CD4-positive, alpha-beta memory T cell (primary cell): Measurements from ENCODE around the gene CORIN. TPM values are rescaled to one million over a fixed set of nuclear protein-coding genes. Genes with fewer than 3 reads are reported as not detected.
"Not testable (repeated sequence)": the region's sequence is repeated elsewhere in the genome, so short reads cannot be mapped to it uniquely, and the experiment has no call there.

Experiments used
- CTCF ChIA-PET: fragments of 350-600 bp; sonication (Branson Sonifier 250); formaldehyde crosslinking; loops from one replicate; lab custom pipeline; 2021; ENCODE audit warnings: inconsistent platforms; ENCODE audit not compliant: partially characterized antibody; lab: Charles Lee
- POLR2A ChIA-PET: fragments of 350-600 bp; sonication (Branson Sonifier 250); formaldehyde crosslinking; loops from one replicate; lab custom pipeline; 2021; ENCODE audit not compliant: partially characterized antibody; lab: Charles Lee
- DNase-seq, 5 donors: peaks; one replicate each; pipeline versions ENCODE4 v3.0.0 to v3.0.0-alpha.2; 2020 to 2022; ENCODE audit warnings: mixed read lengths in 1 of 5
- H3K27ac ChIP-seq: one replicate; pipeline ENCODE4 v1.7.0; 2013; ENCODE audit warnings: low read depth, low read length
- H3K27me3 ChIP-seq: 2 replicates; pipeline ENCODE4 v1.7.0; 2013; ENCODE audit warnings: mild to moderate bottlenecking, low read length, moderate library complexity; ENCODE audit not compliant: insufficient read depth
- H3K36me3 ChIP-seq: 2 replicates; pipeline ENCODE4 v1.7.0; 2013; ENCODE audit warnings: mild to moderate bottlenecking, low read length, moderate library complexity; ENCODE audit not compliant: insufficient read depth
- H3K4me1 ChIP-seq: 2 replicates; pipeline ENCODE4 v1.7.0; 2013; ENCODE audit warnings: mild to moderate bottlenecking, low read length, moderate library complexity; ENCODE audit not compliant: insufficient read depth
- H3K4me3 ChIP-seq, 2 donors: one replicate each; pipeline ENCODE4 v1.7.0; 2013; ENCODE audit warnings: low read length in 2 of 2, mild to moderate bottlenecking in 1 of 2
- H3K9me3 ChIP-seq, 2 donors: one replicate each; pipeline ENCODE4 v1.7.0; 2013; ENCODE audit warnings: low read length in 2 of 2, control low read depth in 1 of 2; ENCODE audit not compliant: control insufficient read depth in 1 of 2
- H3K27ac Mint-ChIP-seq, 7 donors: one replicate each; pipeline ENCODE4 v1.8.0; 2020 to 2021; ENCODE audit warnings: mixed read lengths in 7 of 7, mild to moderate bottlenecking in 6 of 7, inconsistent platforms in 3 of 7, moderate library complexity in 3 of 7
- H3K27me3 Mint-ChIP-seq, 2 donors: one replicate each; pipeline ENCODE4 v1.8.0; 2020 to 2021; ENCODE audit warnings: mixed read lengths in 2 of 2
- H3K36me3 Mint-ChIP-seq, 2 donors: one replicate each; pipeline ENCODE4 v1.8.0; 2020 to 2021; ENCODE audit warnings: mixed read lengths in 2 of 2, inconsistent platforms in 1 of 2, mild to moderate bottlenecking in 1 of 2
- H3K4me1 Mint-ChIP-seq, 4 donors: one replicate each; pipeline ENCODE4 v1.8.0; 2020 to 2021; ENCODE audit warnings: mixed read lengths in 4 of 4, mild to moderate bottlenecking in 1 of 4
- H3K4me3 Mint-ChIP-seq, 8 donors: one replicate each; pipeline ENCODE4 v1.8.0; 2020 to 2021; ENCODE audit warnings: mixed read lengths in 8 of 8, mild to moderate bottlenecking in 7 of 8, moderate library complexity in 6 of 8, inconsistent platforms in 3 of 8
- H3K9me3 Mint-ChIP-seq, 8 donors: one replicate each; pipeline ENCODE4 v1.8.0; 2020 to 2021; ENCODE audit warnings: mixed read lengths in 8 of 8, mild to moderate bottlenecking in 5 of 8, inconsistent platforms in 3 of 8, moderate library complexity in 1 of 8
- intact Hi-C: fragments of 100-400 bp; cut with micrococcal nuclease; formaldehyde crosslinking; loops from one replicate; pipeline ENCODE4 v1.15.1; 2023
- polyA plus RNA-seq, 2 donors: library from polyadenylated mRNA; unstranded; fragments of 300-500 nt; fragmentation: Illumina TruSeq; gene quantifications; one replicate each; pipeline ENCODE4 v1.2.3, GENCODE V29; 2021
- total RNA-seq, 2 experiments: library from RNA; stranded (reverse); gene quantifications; one replicate each; pipeline ENCODE4 v1.2.3, GENCODE V29; 2021

Gene CORIN
- total and polyA plus RNA-seq, 4 experiments from 2014 or later = 0.30 to 1.1 (median 0.36) TPM; not detected in 1

GRCh38 chr4:47762376-47763266 is 75.2 kb downstream of the CORIN start:
- H3K4me3 Mint-ChIP-seq = no peak overlapping the region
- POLR2A ChIA-PET = no interaction called here
- DNase-seq = no peak
- Histone ChIP-seq H3K27ac (no peak overlapping the region), H3K4me3 (no peak overlapping the region), H3K27me3 (no peaks in the 10 kb centered on the region), H3K4me1 (no peaks in the 10 kb centered on the region), H3K9me3 (no peaks in the 10 kb centered on the region), H3K36me3 (no peaks in the 10 kb centered on the region)
- no peaks in the 10 kb centered on the region for H3K4me1 Mint-ChIP-seq
- H3K36me3 Mint-ChIP-seq = no peaks in the 10 kb centered on the region
- H3K9me3 Mint-ChIP-seq = peaks cover 0 to 4% (median 0%) of the 10 kb centered on the region in 8 donors
- peaks cover 4 to 8% of the 10 kb centered on the region in 2 donors for H3K27me3 Mint-ChIP-seq
- no peak overlapping the region for H3K27ac Mint-ChIP-seq
- intact Hi-C loops = no loop called here
- CTCF ChIA-PET = no interaction called here

- CTCF ChIA-PET, POLR2A ChIA-PET: not testable (repeated sequence)
Measured at GRCh38 chr4:47753316-47753715, 84.6 kb downstream of the CORIN start.

GRCh38 chr4:47752214-47752613 is 85.7 kb downstream of the CORIN start:
- CTCF ChIA-PET = no interaction called here
- H3K4me1 ChIP-seq = no peaks in the 10 kb centered on the region
- peaks cover 0 to 23% (median 17%) of the 10 kb centered on the region in 8 donors for H3K9me3 Mint-ChIP-seq
- no peaks in the 10 kb centered on the region for H3K9me3 ChIP-seq
- H3K27ac ChIP-seq = no peak overlapping the region
- no peak overlapping the region for H3K4me3 ChIP-seq
- DNase-seq = no peak
- POLR2A ChIA-PET = no interaction called here
- peaks cover 7 to 10% of the 10 kb centered on the region in 2 donors for H3K27me3 Mint-ChIP-seq
- H3K4me1 Mint-ChIP-seq = no peaks in the 10 kb centered on the region
- intact Hi-C loops = no loop called here
- H3K27ac Mint-ChIP-seq = no peak overlapping the region
- no peaks in the 10 kb centered on the region for H3K27me3 ChIP-seq
- H3K36me3 Mint-ChIP-seq = no peaks in the 10 kb centered on the region
- H3K36me3 ChIP-seq = no peaks in the 10 kb centered on the region
- H3K4me3 Mint-ChIP-seq = no peak overlapping the region

More at GRCh38 chr4:47753316-47753715, 84.6 kb downstream of the CORIN start:
- H3K27me3 ChIP-seq, H3K4me3 Mint-ChIP-seq, H3K9me3 ChIP-seq, intact Hi-C loops, H3K36me3 Mint-ChIP-seq, H3K36me3 ChIP-seq, DNase-seq, H3K4me3 ChIP-seq, H3K4me1 ChIP-seq, H3K27ac Mint-ChIP-seq, H3K27ac ChIP-seq, H3K4me1 Mint-ChIP-seq: not testable (repeated sequence)
- Mint-ChIP-seq H3K9me3 (peaks cover 0 to 23% (median 17%) of the 10 kb centered on the region in 8 donors), H3K27me3 (peaks cover 7 to 12% of the 10 kb centered on the region in 2 donors)

GRCh38 chr4:47750788-47751187 is 87.1 kb downstream of the CORIN start:
- H3K27me3 Mint-ChIP-seq = peaks cover 6 to 7% of the 10 kb centered on the region in 2 donors
- no peaks in the 10 kb centered on the region for H3K36me3 ChIP-seq
- no peaks in the 10 kb centered on the region for H3K4me1 Mint-ChIP-seq
- CTCF ChIA-PET = no interaction called here
- DNase-seq = no peak
- no peak overlapping the region for H3K27ac ChIP-seq
- no peak overlapping the region for H3K27ac Mint-ChIP-seq
- intact Hi-C loops = no loop called here
- no peaks in the 10 kb centered on the region for H3K36me3 Mint-ChIP-seq
- H3K27me3 ChIP-seq = no peaks in the 10 kb centered on the region
- H3K9me3 ChIP-seq = no peaks in the 10 kb centered on the region
- peaks cover 0 to 23% (median 17%) of the 10 kb centered on the region in 8 donors for H3K9me3 Mint-ChIP-seq
- POLR2A ChIA-PET = no interaction called here
- H3K4me3 Mint-ChIP-seq = no peak overlapping the region
- no peak overlapping the region for H3K4me3 ChIP-seq
- no peaks in the 10 kb centered on the region for H3K4me1 ChIP-seq

- peaks cover 0 to 23% (median 17%) of the 10 kb centered on the region in 8 donors for H3K9me3 Mint-ChIP-seq
- Histone ChIP-seq H3K9me3 (no peaks in the 10 kb centered on the region), H3K4me3 (no peak overlapping the region), H3K27me3 (no peaks in the 10 kb centered on the region), H3K4me1 (no peaks in the 10 kb centered on the region), H3K27ac (no peak overlapping the region), H3K36me3 (no peaks in the 10 kb centered on the region)
- H3K27me3 Mint-ChIP-seq = peaks cover 5 to 6% of the 10 kb centered on the region in 2 donors
- no peak overlapping the region for H3K4me3 Mint-ChIP-seq
- no peak overlapping the region for H3K27ac Mint-ChIP-seq
- H3K36me3 Mint-ChIP-seq = no peaks in the 10 kb centered on the region
- intact Hi-C loops = no loop called here
- no peaks in the 10 kb centered on the region for H3K4me1 Mint-ChIP-seq
- no peak for DNase-seq
- ChIA-PET POLR2A (no interaction called here), CTCF (no interaction called here)
Measured at GRCh38 chr4:47749858-47750257, 88.0 kb downstream of the CORIN start.

GRCh38 chr4:47749060-47749459 is 88.8 kb downstream of the CORIN start:
- POLR2A ChIA-PET = no interaction called here

GRCh38 chr4:47747846-47748494 is 89.9 kb downstream of the CORIN start:
- Histone ChIP-seq H3K36me3 (no peaks in the 10 kb centered on the region), H3K4me1 (no peaks in the 10 kb centered on the region), H3K27ac (no peak overlapping the region), H3K9me3 (no peaks in the 10 kb centered on the region), H3K4me3 (no peak overlapping the region), H3K27me3 (no peaks in the 10 kb centered on the region)
- ChIA-PET POLR2A (no interaction called here), CTCF (no interaction called here)
- Mint-ChIP-seq H3K27ac (no peak overlapping the region), H3K36me3 (no peaks in the 10 kb centered on the region), H3K27me3 (peaks cover 3 to 6% of the 10 kb centered on the region in 2 donors), H3K9me3 (peaks cover 0 to 14% (median 7%) of the 10 kb centered on the region in 8 donors), H3K4me3 (no peak overlapping the region), H3K4me1 (peaks cover 4 to 7% (median 7%) of the 10 kb centered on the region in 4 donors)
- intact Hi-C loops = no loop called here
- DNase-seq = no peak

More at GRCh38 chr4:47749060-47749459, 88.8 kb downstream of the CORIN start:
- H3K4me1 ChIP-seq = no peaks in the 10 kb centered on the region
- intact Hi-C loops = no loop called here
- H3K27me3 ChIP-seq = no peaks in the 10 kb centered on the region
- no peak overlapping the region for H3K4me3 ChIP-seq
- no peaks in the 10 kb centered on the region for H3K9me3 ChIP-seq
- no peaks in the 10 kb centered on the region for H3K36me3 ChIP-seq
- H3K27ac ChIP-seq = no peak overlapping the region
- Mint-ChIP-seq H3K27me3 (peaks cover 5 to 6% of the 10 kb centered on the region in 2 donors), H3K4me1 (peaks cover 1 to 3% (median 3%) of the 10 kb centered on the region in 4 donors), H3K9me3 (peaks cover 0 to 23% (median 16%) of the 10 kb centered on the region in 8 donors), H3K36me3 (no peaks in the 10 kb centered on the region), H3K4me3 (no peak overlapping the region), H3K27ac (peak overlapping the region in 1 of 7 donors; percentile 20)
- CTCF ChIA-PET = no interaction called here
- no peak for DNase-seq
